Progenitor cell of endocrine pancreas (in vitro differentiated cells): Measurements from ENCODE around the gene MRM1. TPM values are rescaled to one million over a fixed set of nuclear protein-coding genes. Genes with fewer than 3 reads are reported as not detected.

Experiments
- DNase-seq: peaks from one replicate; pipeline ENCODE4 v3.0.0; 2021; ENCODE audit warnings: low spot score; ENCODE audit not compliant: unreplicated experiment
- H3K27ac Mint-ChIP-seq: 2 replicates; pipeline ENCODE4 v1.8.0; 2021; ENCODE audit warnings: mild to moderate bottlenecking, moderate library complexity, mixed read lengths
- H3K27me3 Mint-ChIP-seq: 2 replicates; pipeline ENCODE4 v1.8.0; 2021; ENCODE audit warnings: mixed read lengths
- H3K36me3 Mint-ChIP-seq: 2 replicates; pipeline ENCODE4 v1.8.0; 2022; ENCODE audit warnings: mixed read lengths; ENCODE audit not compliant: insufficient read depth
- H3K4me1 Mint-ChIP-seq: 2 replicates; pipeline ENCODE4 v1.8.0; 2021; ENCODE audit warnings: low read depth, mixed read lengths
- H3K4me3 Mint-ChIP-seq: 2 replicates; pipeline ENCODE4 v1.8.0; 2021; ENCODE audit warnings: low read depth, mild to moderate bottlenecking, moderate library complexity, mixed read lengths
- H3K9me3 Mint-ChIP-seq: 2 replicates; pipeline ENCODE4 v1.8.0; 2021; ENCODE audit warnings: low read depth, mixed read lengths
- CTCF ChIP-seq: fragments of 200-600 bp; sonication (generic); IDR thresholded peaks from one replicate; pipeline ENCODE4 v1.5.0; 2021; ENCODE audit warnings: antibody characterized with exemption, mild to moderate bottlenecking; ENCODE audit not compliant: unreplicated experiment
- total RNA-seq: library from RNA; stranded (reverse); gene quantifications from 2 replicates; pipeline ENCODE4 v1.2.1, GENCODE V29; 2021

Gene MRM1
- total RNA-seq, 1 donor from 2014 or later, result 6.6 TPM

GRCh38 chr17:36610474-36610873 is 9.1 kb downstream of the MRM1 start:
- H3K27ac Mint-ChIP-seq, result no peak overlapping the region
- TF ChIP-seq CTCF, result no peak
- H3K9me3 Mint-ChIP-seq, result no peaks in the 10 kb centered on the region
- peaks cover 12% of the 10 kb centered on the region for H3K4me1 Mint-ChIP-seq
- no peak for DNase-seq
- no peak overlapping the region for H3K4me3 Mint-ChIP-seq
- H3K36me3 Mint-ChIP-seq, result peaks cover 6% of the 10 kb centered on the region
- H3K27me3 Mint-ChIP-seq, result peaks cover 13% of the 10 kb centered on the region

GRCh38 chr17:36611345-36612072 is 10.1 kb downstream of the MRM1 start:
- peaks cover 13% of the 10 kb centered on the region for H3K27me3 Mint-ChIP-seq
- peaks cover 10% of the 10 kb centered on the region for H3K4me1 Mint-ChIP-seq
- no peak overlapping the region for H3K27ac Mint-ChIP-seq
- H3K9me3 Mint-ChIP-seq, result no peaks in the 10 kb centered on the region
- TF ChIP-seq CTCF, result no peak
- no peak overlapping the region for H3K4me3 Mint-ChIP-seq
- no peak for DNase-seq
- peaks cover 1% of the 10 kb centered on the region for H3K36me3 Mint-ChIP-seq

GRCh38 chr17:36612323-36612722 is 10.9 kb downstream of the MRM1 start:
- DNase-seq, result no peak
- Mint-ChIP-seq H3K27ac (peak overlapping the region; percentile 56), H3K4me1 (peaks cover 10% of the 10 kb centered on the region), H3K9me3 (no peaks in the 10 kb centered on the region), H3K27me3 (peaks cover 13% of the 10 kb centered on the region), H3K36me3 (peaks cover 1% of the 10 kb centered on the region), H3K4me3 (no peak overlapping the region)
- no peak for TF ChIP-seq CTCF

GRCh38 chr17:36613155-36613554 is 11.8 kb downstream of the MRM1 start:
- Mint-ChIP-seq H3K27ac (no peak overlapping the region), H3K4me1 (peaks cover 12% of the 10 kb centered on the region), H3K36me3 (no peaks in the 10 kb centered on the region), H3K4me3 (no peak overlapping the region), H3K27me3 (peaks cover 13% of the 10 kb centered on the region), H3K9me3 (no peaks in the 10 kb centered on the region)
- TF ChIP-seq CTCF, result no peak
- no peak for DNase-seq

GRCh38 chr17:36614081-36614480 is 12.7 kb downstream of the MRM1 start:
- Mint-ChIP-seq H3K4me3 (no peak overlapping the region), H3K9me3 (no peaks in the 10 kb centered on the region)
- no peak for TF ChIP-seq CTCF

More at GRCh38 chr17:36614081-36614480, 12.7 kb downstream of the MRM1 start:
- Mint-ChIP-seq H3K4me1 (peaks cover 12% of the 10 kb centered on the region), H3K27me3 (peaks cover 13% of the 10 kb centered on the region), H3K36me3 (no peaks in the 10 kb centered on the region), H3K27ac (no peak overlapping the region)
- no peak for DNase-seq
